GM12872 (cell line): Measurements from ENCODE around the gene RNF5.

Experiments used
- CTCF ChIP-seq: IDR thresholded peaks from 3 replicates; pipeline ENCODE4 v1.5.1; 2011; ENCODE audit warnings: low read depth, mild to moderate bottlenecking, low read length, moderate library complexity; ENCODE audit not compliant: insufficient read depth

Gene RNF5

GRCh38 chr6:32175711-32176475 is 2.3 kb upstream of the RNF5 start, which contains the start of gene AGPAT1:
Gene AGPAT1 (minus strand): TSS chr6:32176084. CDS start chr6:32171496, 4,588 bp downstream.
- no peak for TF ChIP-seq CTCF

DNA sequence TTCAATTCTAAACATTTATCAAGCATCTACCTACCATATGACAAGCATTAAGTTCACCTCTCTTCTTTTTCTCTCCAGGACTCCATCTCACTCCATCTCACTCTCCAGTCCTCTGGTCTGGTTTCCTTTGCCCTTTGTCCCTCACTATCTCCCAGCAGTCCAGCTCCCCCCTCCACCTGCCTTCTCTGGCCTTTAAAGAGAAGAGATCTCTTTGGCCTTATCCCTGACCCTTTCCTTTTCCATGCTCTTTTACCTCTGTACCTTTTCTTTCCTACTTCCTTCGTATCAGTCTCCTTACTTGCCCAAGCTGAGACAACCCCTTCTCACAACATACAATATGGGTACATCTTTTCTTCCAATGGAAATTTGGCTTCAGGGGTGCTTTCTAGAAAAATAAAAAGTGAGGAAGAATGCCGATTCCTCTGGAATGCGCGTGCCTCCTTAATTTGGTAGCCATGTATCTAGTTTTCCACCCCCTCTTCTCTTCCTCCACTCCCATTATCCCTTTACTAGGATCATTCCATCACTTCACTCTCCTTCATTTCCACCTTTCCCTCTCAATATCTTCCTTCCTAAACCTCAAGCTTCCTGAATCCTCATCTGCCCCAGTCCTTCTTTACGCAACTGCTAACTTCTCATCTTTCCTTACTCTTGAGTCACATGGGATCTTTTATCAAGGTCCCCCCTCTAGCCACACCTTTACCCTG is 1.6 kb upstream of the RNF5 start:
- TF ChIP-seq CTCF = no peak

DNA sequence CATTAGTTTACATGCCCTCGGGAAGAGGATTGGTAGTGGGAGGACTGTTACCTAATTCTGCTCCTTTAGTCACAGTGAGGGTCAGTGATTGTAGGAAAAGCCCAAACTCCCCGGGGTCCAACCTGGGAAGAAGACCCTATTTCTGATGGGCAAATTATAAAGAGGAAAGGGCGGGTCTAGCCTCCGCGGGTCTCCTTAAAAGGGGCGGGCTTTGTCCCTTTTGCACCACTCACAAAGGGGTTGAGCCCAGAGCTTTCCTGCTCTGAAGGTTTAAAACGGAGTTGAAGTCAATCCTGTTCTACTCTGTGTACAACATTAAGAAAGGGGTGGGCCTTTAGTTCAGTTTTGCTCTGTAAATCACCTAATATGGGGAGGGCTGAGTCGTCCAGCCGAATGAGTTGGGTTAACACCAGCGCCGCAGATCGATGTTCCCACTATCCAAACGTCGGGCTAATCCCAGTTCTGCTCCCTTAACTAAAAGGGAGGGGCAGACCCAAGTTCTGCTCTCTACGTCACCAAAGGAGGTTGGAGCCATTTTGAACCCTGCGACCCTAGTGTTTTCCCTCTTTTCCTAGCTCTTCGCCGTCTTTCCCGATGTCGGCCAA is 920 bp upstream of the RNF5 start:
- no peak for TF ChIP-seq CTCF

DNA sequence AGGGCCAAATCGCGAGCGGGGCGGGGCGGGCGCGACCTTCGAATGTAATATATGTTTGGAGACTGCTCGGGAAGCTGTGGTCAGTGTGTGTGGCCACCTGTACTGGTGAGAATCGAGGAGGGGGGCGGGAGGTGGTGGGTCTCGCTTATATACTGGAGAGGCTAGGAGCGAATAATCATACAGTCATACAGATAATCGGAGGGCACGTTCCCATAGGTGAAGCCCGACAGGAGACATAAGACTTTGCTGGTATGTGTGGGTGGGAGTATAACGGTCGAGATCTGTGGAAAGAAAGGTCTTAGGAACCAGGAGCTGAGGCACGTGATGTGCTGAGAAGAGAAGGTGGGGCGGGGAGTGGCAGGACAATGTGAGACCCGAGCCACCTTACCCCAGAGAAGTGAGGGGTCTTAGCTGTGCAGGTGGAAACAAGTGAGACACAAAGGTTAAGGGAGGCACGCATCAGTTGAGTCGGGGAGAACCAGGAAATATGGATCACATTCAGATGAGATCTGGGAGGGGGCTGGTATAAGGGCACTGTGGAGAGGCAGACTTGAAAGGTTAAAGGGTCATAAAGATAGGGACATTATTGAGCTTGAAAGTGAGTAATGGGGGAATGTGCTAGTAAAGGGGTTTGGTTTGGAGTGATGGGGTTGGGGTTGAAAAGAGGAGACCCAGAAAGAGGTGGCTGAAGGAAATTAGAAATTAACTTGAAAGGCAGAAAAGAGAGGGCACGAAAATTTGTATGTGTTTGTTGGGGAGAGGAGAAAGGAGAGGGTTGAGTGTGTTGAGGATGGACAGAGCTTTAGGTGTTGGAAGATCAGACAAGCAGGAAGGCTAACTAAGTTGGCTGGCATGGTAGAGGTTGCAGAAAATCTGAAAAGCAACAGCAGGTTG is 589 bp downstream of the RNF5 start:
- no peak for TF ChIP-seq CTCF

GRCh38 chr6:32179766-32180405 is 1.7 kb downstream of the RNF5 start:
- no peak for TF ChIP-seq CTCF

DNA sequence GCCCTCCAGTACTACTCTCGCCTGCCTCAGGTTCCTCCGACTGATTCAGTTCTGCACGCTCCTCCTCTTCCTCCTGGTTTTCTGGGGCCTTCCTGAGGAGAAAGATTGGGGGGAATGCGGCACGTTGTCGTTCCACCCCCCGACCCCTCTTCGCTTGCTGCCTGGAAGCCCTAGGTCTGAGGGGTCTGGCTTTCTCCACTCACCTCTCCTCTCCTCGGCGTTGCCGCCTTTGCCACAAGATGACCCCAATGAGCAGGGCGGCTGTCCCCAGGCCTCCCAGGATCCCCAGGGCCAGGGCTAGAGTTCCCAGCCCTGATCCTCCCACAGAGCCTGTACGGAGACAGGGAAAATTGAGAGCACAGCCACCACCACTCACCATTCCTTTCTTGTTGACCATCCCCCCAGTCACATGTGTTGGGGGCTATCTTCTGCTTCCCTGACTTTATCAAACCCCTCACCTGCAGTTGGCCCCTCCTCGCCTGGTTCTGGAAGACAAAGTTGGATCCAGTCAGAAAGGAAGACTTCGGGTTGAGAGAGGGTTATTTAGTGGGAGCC is 3.0 kb downstream of the RNF5 start:
- TF ChIP-seq CTCF = no peak
